Small intestine (tissue), 7 donors: Measurements from ENCODE around the gene COBLL1. TPM values are rescaled to one million over a fixed set of nuclear protein-coding genes. Genes with fewer than 3 reads are reported as not detected.

Experiments
- DNase-seq, 2 donors: peaks; one replicate each; pipeline versions ENCODE4 v3.0.0 to v3.0.0-alpha.2; 2013
- FAIRE-seq: peaks from 2 replicates; lab custom pipeline; 2012; peaks lifted over from hg19 to GRCh38; lab: Jason Lieb, UNC
- H3K27ac ChIP-seq, 3 donors: one replicate each; pipeline ENCODE4 v1.5.1; 2013; ENCODE audit warnings: low read length in 2 of 3, mild to moderate bottlenecking in 2 of 3, control low read depth in 1 of 3, inconsistent platforms in 1 of 3, low read depth in 1 of 3, moderate library complexity in 1 of 3
- H3K27me3 ChIP-seq, 3 donors: one replicate each; pipeline ENCODE4 v1.6.1; 2013; ENCODE audit warnings: low read length in 3 of 3, inconsistent platforms in 1 of 3; ENCODE audit not compliant: control insufficient read depth in 3 of 3, insufficient read depth in 3 of 3
- H3K36me3 ChIP-seq, 3 donors: one replicate each; pipeline ENCODE4 v1.6.1; 2013; ENCODE audit warnings: low read length in 3 of 3, inconsistent platforms in 1 of 3, low read depth in 1 of 3, mild to moderate bottlenecking in 1 of 3, moderate library complexity in 1 of 3; ENCODE audit not compliant: control insufficient read depth in 3 of 3, insufficient read depth in 2 of 3
- H3K4me1 ChIP-seq, 3 donors: one replicate each; pipeline ENCODE4 v1.6.1; 2013; ENCODE audit warnings: low read length in 2 of 3, inconsistent platforms in 1 of 3, low read depth in 1 of 3, mild to moderate bottlenecking in 1 of 3, moderate library complexity in 1 of 3; ENCODE audit not compliant: control insufficient read depth in 3 of 3, insufficient read depth in 2 of 3
- H3K4me3 ChIP-seq, 3 donors: one replicate each; pipeline ENCODE4 v1.5.1; 2013; ENCODE audit warnings: low read length in 3 of 3, control low read depth in 1 of 3, inconsistent platforms in 1 of 3, low read depth in 1 of 3, mild to moderate bottlenecking in 1 of 3, moderate library complexity in 1 of 3
- H3K9me3 ChIP-seq, 2 donors: one replicate each; pipeline ENCODE4 v1.6.1; 2013; ENCODE audit warnings: low read depth in 1 of 2, low read length in 1 of 2; ENCODE audit not compliant: control insufficient read depth in 2 of 2, insufficient read depth in 1 of 2
- WGBS, 3 donors: extraction: QIAGEN DNeasy Blood & Tissue Kit; methylation state at CpG; one replicate each; pipeline ENCODE4 v1.1.7; 2013; 5-methylcytosine and 5-hydroxymethylcytosine counted together
- polyA plus RNA-seq, 4 donors: library from polyadenylated mRNA; stranded (reverse) in 3 of 4; unstranded in 1 of 4; fragments of 200-250 nt in 3 of 4; fragments of 120-200 nt in 1 of 4; gene quantifications; one replicate each; pipeline versions ENCODE4 v1.2.1 to v1.2.3, GENCODE V29; 2013
- donor health status: healthy with polysubstance abuse.
- donor health status: control.
- donor health status: control.
- donor health status: Bipolar disorder and iron deficiency.
- donor health status: healthy.

COBLL1 gene
- polyA plus RNA-seq, 4 donors = 5.4 to 72.0 (median 7.8) TPM

GRCh38 chr2:164877927-164878326, 36.3 kb upstream of the COBLL1 start:
- Histone ChIP-seq H3K27me3 (no peaks in the 10 kb centered on the region), H3K36me3 (no peaks in the 10 kb centered on the region), H3K9me3 (no peaks in the 10 kb centered on the region), H3K4me1 (peaks cover 0 to 2% (median 0%) of the 10 kb centered on the region in 3 donors), H3K27ac (no peak overlapping the region), H3K4me3 (no peak overlapping the region)
- no peak for DNase-seq
- FAIRE-seq = no peak

- no peak for DNase-seq
- Histone ChIP-seq H3K36me3 (no peaks in the 10 kb centered on the region), H3K4me3 (no peak overlapping the region), H3K27ac (no peak overlapping the region), H3K27me3 (no peaks in the 10 kb centered on the region), H3K4me1 (peaks cover 0 to 2% (median 0%) of the 10 kb centered on the region in 3 donors), H3K9me3 (no peaks in the 10 kb centered on the region)
- 88 to 94% (median 91%) methylated on average over 4 of the region's 4 CpGs for WGBS, 3 donors
- FAIRE-seq = no peak
Measured at GRCh38 chr2:164877169-164877568, 35.5 kb upstream of the COBLL1 start.

GRCh38 chr2:164875334-164876205, 33.9 kb upstream of the COBLL1 start:
- H3K27me3 ChIP-seq = no peaks in the 10 kb centered on the region
- WGBS, 3 donors = 93 to 94% (median 93%) methylated on average over 10 of the region's 10 CpGs

GRCh38 chr2:164873210-164873908, 31.7 kb upstream of the COBLL1 start:
- Histone ChIP-seq H3K4me1 (peaks cover 0 to 2% (median 0%) of the 10 kb centered on the region in 3 donors), H3K4me3 (no peak overlapping the region), H3K9me3 (no peaks in the 10 kb centered on the region), H3K36me3 (no peaks in the 10 kb centered on the region), H3K27me3 (no peaks in the 10 kb centered on the region), H3K27ac (no peak overlapping the region)
- WGBS, 3 donors = 76 to 84% (median 77%) methylated on average over 9 of the region's 9 CpGs
- FAIRE-seq (no peak), DNase-seq (no peak)

More at GRCh38 chr2:164875334-164876205, 33.9 kb upstream of the COBLL1 start:
- Histone ChIP-seq H3K4me3 (no peak overlapping the region), H3K36me3 (no peaks in the 10 kb centered on the region), H3K4me1 (peaks cover 0 to 2% (median 0%) of the 10 kb centered on the region in 3 donors), H3K9me3 (no peaks in the 10 kb centered on the region), H3K27ac (no peak overlapping the region)
- no peak for DNase-seq
- no peak for FAIRE-seq

- H3K9me3 ChIP-seq = no peaks in the 10 kb centered on the region
- H3K4me1 ChIP-seq = peaks cover 0 to 2% (median 0%) of the 10 kb centered on the region in 3 donors
- DNase-seq = no peak
- no peaks in the 10 kb centered on the region for H3K27me3 ChIP-seq
- H3K4me3 ChIP-seq = no peak overlapping the region
- FAIRE-seq = no peak
- no peaks in the 10 kb centered on the region for H3K36me3 ChIP-seq
- H3K27ac ChIP-seq = no peak overlapping the region
- 83 to 91% (median 87%) methylated on average over 2 of the region's 2 CpGs for WGBS, 3 donors
Measured at GRCh38 chr2:164871404-164871803, 29.8 kb upstream of the COBLL1 start.

- Histone ChIP-seq H3K4me1 (no peaks in the 10 kb centered on the region), H3K4me3 (no peak overlapping the region), H3K36me3 (no peaks in the 10 kb centered on the region), H3K27me3 (no peaks in the 10 kb centered on the region), H3K27ac (no peak overlapping the region), H3K9me3 (no peaks in the 10 kb centered on the region)
- FAIRE-seq (no peak), DNase-seq (no peak)
Measured at GRCh38 chr2:164869420-164869772, 27.8 kb upstream of the COBLL1 start.

GRCh38 chr2:164868563-164869419, 27.2 kb upstream of the COBLL1 start:
- Histone ChIP-seq H3K36me3 (no peaks in the 10 kb centered on the region), H3K27me3 (no peaks in the 10 kb centered on the region), H3K9me3 (no peaks in the 10 kb centered on the region), H3K4me3 (no peak overlapping the region), H3K27ac (no peak overlapping the region), H3K4me1 (no peaks in the 10 kb centered on the region)
- DNase-seq (no peak), FAIRE-seq (no peak)
- WGBS, 3 donors = 83% methylated on average over 5 of the region's 5 CpGs

- WGBS, 3 donors = 51 to 60% (median 54%) methylated on average over 3 of the region's 3 CpGs
- Histone ChIP-seq H3K27ac (no peak overlapping the region), H3K27me3 (no peaks in the 10 kb centered on the region), H3K4me1 (no peaks in the 10 kb centered on the region), H3K36me3 (no peaks in the 10 kb centered on the region), H3K9me3 (no peaks in the 10 kb centered on the region), H3K4me3 (no peak overlapping the region)
- no peak for FAIRE-seq
- DNase-seq = no peak
Measured at GRCh38 chr2:164867779-164868397, 26.3 kb upstream of the COBLL1 start.
